ENCODE data around the gene GNAQ.

The GNAQ gene

GRCh38 chr9:77793849-77794248 lies 237.8 kb downstream of the GNAQ start:
- H3K4me1 Mint-ChIP-seq = no peaks in the 10 kb centered on the region
- H3K9me3 Mint-ChIP-seq = no peaks in the 10 kb centered on the region
- H3K36me3 Mint-ChIP-seq (ENCODE audit: low read depth) = peaks cover 21% of the 10 kb centered on the region
- no peak for DNase-seq
- H3K4me3 Mint-ChIP-seq = no peak overlapping the region
- no peak overlapping the region for H3K27ac Mint-ChIP-seq
- TF ChIP-seq CTCF (IDR thresholded peaks at IDR 0.05) = no peak
- H3K27me3 Mint-ChIP-seq (ENCODE audit: low read depth, poor library complexity) = no peaks in the 10 kb centered on the region

- no peak for DNase-seq
- TF ChIP-seq CTCF (IDR thresholded peaks at IDR 0.05) = no peak
- H3K4me3 Mint-ChIP-seq = no peak overlapping the region
- H3K4me1 Mint-ChIP-seq = no peaks in the 10 kb centered on the region
- H3K27me3 Mint-ChIP-seq (ENCODE audit: low read depth, poor library complexity) = no peaks in the 10 kb centered on the region
- no peaks in the 10 kb centered on the region for H3K9me3 Mint-ChIP-seq
- peaks cover 42% of the 10 kb centered on the region for H3K36me3 Mint-ChIP-seq (ENCODE audit: low read depth)
- H3K27ac Mint-ChIP-seq = no peak overlapping the region
These were observed 241.7 kb downstream of the GNAQ start for GRCh38 chr9:77789891-77790290.

- Mint-ChIP-seq H3K27me3 (ENCODE audit: low read depth, poor library complexity) (no peaks in the 10 kb centered on the region), H3K4me3 (no peak overlapping the region), H3K36me3 (ENCODE audit: low read depth) (peaks cover 71% of the 10 kb centered on the region), H3K9me3 (peaks cover 1% of the 10 kb centered on the region), H3K4me1 (no peaks in the 10 kb centered on the region), H3K27ac (no peak overlapping the region)
- TF ChIP-seq CTCF (IDR thresholded peaks at IDR 0.05) = no peak
- DNase-seq = no peak
These were observed 246.3 kb downstream of the GNAQ start for GRCh38 chr9:77785341-77785740.

- DNase-seq = no peak
- Mint-ChIP-seq H3K36me3 (ENCODE audit: low read depth) (peaks cover 84% of the 10 kb centered on the region), H3K4me1 (no peaks in the 10 kb centered on the region), H3K27ac (no peak overlapping the region), H3K9me3 (peaks cover 16% of the 10 kb centered on the region), H3K27me3 (ENCODE audit: low read depth, poor library complexity) (no peaks in the 10 kb centered on the region), H3K4me3 (no peak overlapping the region)
- no peak for TF ChIP-seq CTCF (IDR thresholded peaks at IDR 0.05)
These were observed 248.1 kb downstream of the GNAQ start for GRCh38 chr9:77783518-77783917.

GRCh38 chr9:77779010-77779409 lies 252.6 kb downstream of the GNAQ start:
- no peak for DNase-seq
- no peak overlapping the region for H3K27ac Mint-ChIP-seq
- peaks cover 40% of the 10 kb centered on the region for H3K9me3 Mint-ChIP-seq
- peaks cover 4% of the 10 kb centered on the region for H3K27me3 Mint-ChIP-seq (ENCODE audit: low read depth, poor library complexity)
- no peaks in the 10 kb centered on the region for H3K4me1 Mint-ChIP-seq
- no peak for TF ChIP-seq CTCF (IDR thresholded peaks at IDR 0.05)
- H3K4me3 Mint-ChIP-seq = no peak overlapping the region
- peaks cover 83% of the 10 kb centered on the region for H3K36me3 Mint-ChIP-seq (ENCODE audit: low read depth)

GRCh38 chr9:77773381-77773780 lies 258.2 kb downstream of the GNAQ start:
- no peak for TF ChIP-seq CTCF (IDR thresholded peaks at IDR 0.05)
- peaks cover 47% of the 10 kb centered on the region for H3K36me3 Mint-ChIP-seq (ENCODE audit: low read depth)
- peaks cover 6% of the 10 kb centered on the region for H3K4me1 Mint-ChIP-seq
- H3K27me3 Mint-ChIP-seq (ENCODE audit: low read depth, poor library complexity) = peaks cover 9% of the 10 kb centered on the region
- H3K9me3 Mint-ChIP-seq = peaks cover 23% of the 10 kb centered on the region
- H3K27ac Mint-ChIP-seq = no peak overlapping the region
- no peak for DNase-seq
- H3K4me3 Mint-ChIP-seq = no peak overlapping the region
